DND-41 (cell line): ENCODE measurements around the gene MARVELD1.

ENCODE experiments used
- ATAC-seq: fragments of 200-7000 bp; cut with Tn5 transposase; 3 replicates; pipeline ENCODE4 v1.9.1; 2021; ENCODE audit warnings: low read depth; ENCODE audit not compliant: insufficient read depth
- DNase-seq: peaks from one replicate; pipeline ENCODE4 v3.0.0-alpha.2; 2020
- H2AFZ ChIP-seq: 2 replicates; pipeline ENCODE4 v1.6.0; 2012; ENCODE audit warnings: low read depth, low read length
- H3K27ac ChIP-seq: 2 replicates; pipeline ENCODE4 v1.5.1; 2012; ENCODE audit warnings: low read length, inconsistent platforms
- H3K27me3 ChIP-seq: fragments of 200-600 bp; sonication (generic); 2 replicates; pipeline ENCODE4 v1.6.0; 2012; ENCODE audit warnings: low read length, mild to moderate bottlenecking, inconsistent platforms; ENCODE audit not compliant: insufficient read depth, poor library complexity
- H3K36me3 ChIP-seq: 2 replicates; pipeline ENCODE4 v1.5.1; 2012; ENCODE audit warnings: low read length, inconsistent platforms; ENCODE audit not compliant: insufficient read depth
- H3K4me1 ChIP-seq: 2 replicates; pipeline ENCODE4 v1.5.1; 2012; ENCODE audit warnings: mild to moderate bottlenecking, low read length; ENCODE audit not compliant: insufficient read depth
- H3K4me2 ChIP-seq: 2 replicates; pipeline ENCODE4 v1.6.0; 2012; ENCODE audit warnings: mild to moderate bottlenecking, moderate library complexity, low read length, inconsistent platforms; ENCODE audit not compliant: insufficient read depth
- H3K4me3 ChIP-seq, 2 experiments: fragments of 200-600 bp in 1 of 2; shearing (Covaris generic) in 1 of 2; 2 replicates each; pipeline ENCODE4 v1.5.1; 2012 to 2016; ENCODE audit warnings: inconsistent platforms in 2 of 2, low read length in 2 of 2, mild to moderate bottlenecking in 2 of 2, low read depth in 1 of 2, moderate library complexity in 1 of 2
- H3K79me2 ChIP-seq: 2 replicates; pipeline ENCODE4 v1.6.0; 2012; ENCODE audit warnings: low read length, inconsistent platforms; ENCODE audit not compliant: insufficient read depth
- H3K9ac ChIP-seq: 2 replicates; pipeline ENCODE4 v1.6.0; 2012; ENCODE audit warnings: low read depth, mild to moderate bottlenecking, inconsistent platforms, low read length, moderate library complexity
- H3K9me3 ChIP-seq: 2 replicates; pipeline ENCODE4 v1.5.1; 2012; ENCODE audit warnings: low read length, moderate library complexity, mild to moderate bottlenecking, inconsistent platforms; ENCODE audit not compliant: insufficient read depth, severe bottlenecking
- H4K20me1 ChIP-seq: 2 replicates; pipeline ENCODE4 v1.6.0; 2012; ENCODE audit warnings: low read length; ENCODE audit not compliant: insufficient read depth
- EZH2 ChIP-seq: IDR thresholded peaks from 3 replicates; pipeline ENCODE4 v1.6.1; 2012; ENCODE audit warnings: borderline replicate concordance, low read depth, mild to moderate bottlenecking, moderate library complexity, low read length, inconsistent platforms; ENCODE audit not compliant: severe bottlenecking
- TF ChIP-seq, protein P1 (sequence below): IDR thresholded peaks from 2 replicates; pipeline ENCODE4 v1.5.1; 2012; ENCODE audit warnings: borderline replicate concordance, low read length, moderate library complexity, mild to moderate bottlenecking; ENCODE audit not compliant: poor library complexity, severe bottlenecking; ENCODE audit errors: extremely low read depth

Gene MARVELD1

GRCh38 chr10:97703398-97704067 lies 10.0 kb upstream of the MARVELD1 start:
- H3K27ac ChIP-seq: no peak overlapping the region
- no peak overlapping the region for H3K4me3 ChIP-seq
- no peaks in the 10 kb centered on the region for H3K27me3 ChIP-seq
- no peaks in the 10 kb centered on the region for H3K9me3 ChIP-seq
- H3K4me1 ChIP-seq: peaks cover 9% of the 10 kb centered on the region
- no peaks in the 10 kb centered on the region for H3K79me2 ChIP-seq
- no peak overlapping the region for H2AFZ ChIP-seq
- no peak for DNase-seq
- H3K4me2 ChIP-seq: no peak overlapping the region
- no peak for ATAC-seq
- no peaks in the 10 kb centered on the region for H3K36me3 ChIP-seq
- TF ChIP-seq EZH2: no peak
- TF ChIP-seq, protein P1, sequence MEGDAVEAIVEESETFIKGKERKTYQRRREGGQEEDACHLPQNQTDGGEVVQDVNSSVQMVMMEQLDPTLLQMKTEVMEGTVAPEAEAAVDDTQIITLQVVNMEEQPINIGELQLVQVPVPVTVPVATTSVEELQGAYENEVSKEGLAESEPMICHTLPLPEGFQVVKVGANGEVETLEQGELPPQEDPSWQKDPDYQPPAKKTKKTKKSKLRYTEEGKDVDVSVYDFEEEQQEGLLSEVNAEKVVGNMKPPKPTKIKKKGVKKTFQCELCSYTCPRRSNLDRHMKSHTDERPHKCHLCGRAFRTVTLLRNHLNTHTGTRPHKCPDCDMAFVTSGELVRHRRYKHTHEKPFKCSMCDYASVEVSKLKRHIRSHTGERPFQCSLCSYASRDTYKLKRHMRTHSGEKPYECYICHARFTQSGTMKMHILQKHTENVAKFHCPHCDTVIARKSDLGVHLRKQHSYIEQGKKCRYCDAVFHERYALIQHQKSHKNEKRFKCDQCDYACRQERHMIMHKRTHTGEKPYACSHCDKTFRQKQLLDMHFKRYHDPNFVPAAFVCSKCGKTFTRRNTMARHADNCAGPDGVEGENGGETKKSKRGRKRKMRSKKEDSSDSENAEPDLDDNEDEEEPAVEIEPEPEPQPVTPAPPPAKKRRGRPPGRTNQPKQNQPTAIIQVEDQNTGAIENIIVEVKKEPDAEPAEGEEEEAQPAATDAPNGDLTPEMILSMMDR: no peak
- no peaks in the 10 kb centered on the region for H4K20me1 ChIP-seq
- no peak overlapping the region for H3K9ac ChIP-seq

GRCh38 chr10:97704341-97704740 lies 9.2 kb upstream of the MARVELD1 start:
- Histone ChIP-seq H3K79me2 (no peaks in the 10 kb centered on the region), H3K4me2 (no peak overlapping the region), H2AFZ (no peak overlapping the region), H3K4me3 (no peak overlapping the region), H3K36me3 (no peaks in the 10 kb centered on the region), H3K9ac (no peak overlapping the region), H3K4me1 (peaks cover 9% of the 10 kb centered on the region), H3K27me3 (no peaks in the 10 kb centered on the region), H3K9me3 (no peaks in the 10 kb centered on the region), H3K27ac (no peak overlapping the region), H4K20me1 (no peaks in the 10 kb centered on the region)
- DNase-seq (no peak), ATAC-seq (no peak)
- no peak for TF ChIP-seq EZH2
- TF ChIP-seq, protein P1: no peak

- Histone ChIP-seq H3K27me3 (no peaks in the 10 kb centered on the region), H3K4me3 (no peak overlapping the region), H3K79me2 (no peaks in the 10 kb centered on the region), H3K9me3 (no peaks in the 10 kb centered on the region), H3K36me3 (no peaks in the 10 kb centered on the region), H4K20me1 (no peaks in the 10 kb centered on the region), H3K27ac (no peak overlapping the region), H2AFZ (no peak overlapping the region), H3K9ac (no peak overlapping the region), H3K4me2 (no peak overlapping the region), H3K4me1 (peaks cover 9% of the 10 kb centered on the region)
- no peak for TF ChIP-seq EZH2
- TF ChIP-seq, protein P1: no peak
- no peak for DNase-seq
- ATAC-seq: no peak
These were observed 8.4 kb upstream of the MARVELD1 start for GRCh38 chr10:97705006-97705670.
